Effector memory CD4-positive, alpha-beta T cell (primary cell): ENCODE results near the gene DBH.

Experiments
- DNase-seq, 3 donors: peaks; one replicate each; pipeline ENCODE4 v3.0.0-alpha.2; 2020
- H3K27ac ChIP-seq: 2 replicates; pipeline ENCODE4 v1.7.0; 2013; ENCODE audit warnings: mild to moderate bottlenecking, low read length, moderate library complexity; ENCODE audit not compliant: insufficient read depth, poor library complexity, severe bottlenecking
- H3K27me3 ChIP-seq: replicated peaks from 2 replicates; pipeline ENCODE4 v1.7.0; 2013; ENCODE audit warnings: mild to moderate bottlenecking, low read length; ENCODE audit not compliant: insufficient read depth, control insufficient read depth, poor library complexity, severe bottlenecking
- H3K36me3 ChIP-seq: 2 replicates; pipeline ENCODE4 v1.7.0; 2013; ENCODE audit warnings: mild to moderate bottlenecking, low read length, moderate library complexity; ENCODE audit not compliant: control insufficient read depth, insufficient read depth
- H3K4me1 ChIP-seq: 2 replicates; pipeline ENCODE4 v1.7.0; 2013; ENCODE audit warnings: low read length, mild to moderate bottlenecking; ENCODE audit not compliant: control insufficient read depth, insufficient read depth, poor library complexity, severe bottlenecking
- H3K4me3 ChIP-seq: 2 replicates; pipeline ENCODE4 v1.7.0; 2013; ENCODE audit warnings: low read length, low read depth, mild to moderate bottlenecking; ENCODE audit not compliant: insufficient read depth, poor library complexity, severe bottlenecking
- H3K9me3 ChIP-seq: 2 replicates; pipeline ENCODE4 v1.7.0; 2013; ENCODE audit warnings: mild to moderate bottlenecking, low read length, moderate library complexity; ENCODE audit not compliant: control insufficient read depth

The DBH gene

DNA sequence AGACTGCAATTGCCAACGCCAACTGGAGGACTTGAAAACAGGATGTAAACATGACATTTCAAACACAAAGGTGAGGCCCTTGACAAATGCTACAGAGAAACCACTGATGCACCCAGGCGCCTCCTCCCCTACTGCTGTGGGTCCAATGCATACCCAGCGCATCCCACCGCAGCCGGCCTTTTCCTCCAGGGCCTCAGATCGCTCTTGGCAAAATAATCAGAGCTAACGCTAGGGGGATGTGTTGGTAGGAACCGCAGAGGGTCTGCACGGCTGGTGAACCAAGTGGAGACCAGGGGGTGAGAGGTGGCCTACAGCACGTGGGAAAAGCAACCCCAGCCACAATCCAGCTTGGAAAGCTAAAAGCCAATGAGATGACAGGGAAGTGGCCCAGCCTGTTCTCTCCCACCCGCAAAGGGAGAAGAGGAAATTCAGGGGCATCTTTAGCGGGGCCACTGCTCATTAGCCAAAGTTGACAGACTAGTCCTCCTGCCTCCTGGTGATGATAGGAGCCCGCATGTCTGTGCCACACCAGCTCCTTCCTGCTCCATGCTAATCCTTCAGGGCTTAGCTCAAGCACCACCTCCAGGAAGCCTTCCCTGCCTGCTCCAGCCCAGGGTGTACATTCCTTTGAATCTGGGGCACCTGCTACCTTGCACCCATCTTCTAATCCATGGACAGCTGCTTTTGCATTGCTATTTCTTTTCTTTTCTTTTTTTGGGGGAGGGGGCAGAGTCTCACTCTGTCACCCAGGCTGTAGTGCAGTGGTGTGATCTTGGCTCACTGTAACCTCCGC lies 32.8 kb upstream of the DBH start:
- H3K36me3 ChIP-seq: no peaks in the 10 kb centered on the region
- H3K4me3 ChIP-seq: no peak overlapping the region
- H3K27me3 ChIP-seq: peaks cover 3% of the 10 kb centered on the region
- DNase-seq: no peak
- H3K9me3 ChIP-seq: no peaks in the 10 kb centered on the region
- no peak overlapping the region for H3K27ac ChIP-seq
- H3K4me1 ChIP-seq: no peaks in the 10 kb centered on the region

DNA sequence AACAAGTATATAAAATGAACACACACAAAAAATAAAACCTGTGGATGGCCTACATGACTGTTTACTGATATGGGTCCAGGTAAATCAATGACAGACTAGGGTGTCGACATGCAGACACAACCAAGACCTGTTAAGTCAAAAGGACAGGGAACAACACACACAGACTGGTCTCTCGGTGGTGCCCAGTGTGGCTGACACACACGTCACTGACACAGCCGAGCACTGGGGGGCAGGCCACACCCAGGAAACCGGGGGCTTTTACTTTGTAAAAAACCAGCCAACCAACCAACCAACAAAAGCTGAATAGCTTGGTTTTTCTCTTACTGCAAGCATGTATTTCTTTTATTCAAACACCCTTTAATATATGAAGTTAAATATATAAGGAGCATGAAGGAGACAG lies 31.9 kb upstream of the DBH start:
- no peak for DNase-seq
- no peak overlapping the region for H3K4me3 ChIP-seq
- no peaks in the 10 kb centered on the region for H3K4me1 ChIP-seq
- H3K27me3 ChIP-seq: peaks cover 3% of the 10 kb centered on the region
- H3K27ac ChIP-seq: no peak overlapping the region
- H3K9me3 ChIP-seq: no peaks in the 10 kb centered on the region
- H3K36me3 ChIP-seq: no peaks in the 10 kb centered on the region

DNA sequence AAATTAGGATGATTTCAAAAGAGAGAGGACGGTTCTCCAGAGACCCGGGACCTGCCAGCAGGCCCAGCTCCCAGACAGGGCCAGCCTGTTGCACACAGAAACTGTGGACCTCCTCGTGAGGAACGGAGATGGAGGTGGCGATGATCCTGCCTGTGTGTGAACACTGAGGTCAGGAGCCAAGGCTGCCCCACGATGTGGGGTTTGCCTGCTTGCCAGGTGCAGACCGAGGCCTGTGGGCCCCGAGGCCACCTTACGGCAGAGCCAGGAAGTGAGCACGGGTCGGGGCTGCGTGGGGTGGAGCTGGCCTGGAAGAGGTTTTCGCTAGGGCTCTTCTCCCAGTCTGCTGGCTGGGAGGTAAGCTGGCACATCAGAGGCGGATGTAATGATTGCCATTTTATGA lies 31.3 kb upstream of the DBH start:
- Histone ChIP-seq H3K4me1 (no peaks in the 10 kb centered on the region), H3K27me3 (peaks cover 8% of the 10 kb centered on the region), H3K36me3 (no peaks in the 10 kb centered on the region), H3K27ac (no peak overlapping the region), H3K4me3 (no peak overlapping the region), H3K9me3 (no peaks in the 10 kb centered on the region)
- DNase-seq: no peak

DNA sequence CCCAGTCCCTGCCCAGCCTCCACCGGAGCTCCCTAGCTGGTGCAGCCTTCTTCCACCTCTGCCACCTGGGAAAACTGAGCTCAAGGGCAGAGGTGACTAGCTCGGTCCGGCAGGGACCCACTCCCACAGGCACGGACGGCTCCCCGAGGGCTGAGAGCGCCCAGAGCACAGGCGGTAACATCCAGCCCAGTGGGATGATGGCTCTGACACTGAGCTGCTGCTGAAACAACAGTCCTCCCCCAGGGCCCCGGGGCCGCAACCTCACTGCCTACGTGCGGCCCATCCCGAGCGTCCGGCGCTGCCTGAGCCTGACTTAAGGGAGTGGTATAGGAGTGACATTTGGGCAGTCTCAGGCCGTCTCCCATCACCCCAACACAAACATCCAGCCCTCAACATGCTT lies 30.7 kb upstream of the DBH start:
- no peak for DNase-seq
- Histone ChIP-seq H3K9me3 (no peaks in the 10 kb centered on the region), H3K27me3 (peaks cover 9% of the 10 kb centered on the region), H3K36me3 (no peaks in the 10 kb centered on the region), H3K4me3 (no peak overlapping the region), H3K27ac (no peak overlapping the region), H3K4me1 (no peaks in the 10 kb centered on the region)

DNA sequence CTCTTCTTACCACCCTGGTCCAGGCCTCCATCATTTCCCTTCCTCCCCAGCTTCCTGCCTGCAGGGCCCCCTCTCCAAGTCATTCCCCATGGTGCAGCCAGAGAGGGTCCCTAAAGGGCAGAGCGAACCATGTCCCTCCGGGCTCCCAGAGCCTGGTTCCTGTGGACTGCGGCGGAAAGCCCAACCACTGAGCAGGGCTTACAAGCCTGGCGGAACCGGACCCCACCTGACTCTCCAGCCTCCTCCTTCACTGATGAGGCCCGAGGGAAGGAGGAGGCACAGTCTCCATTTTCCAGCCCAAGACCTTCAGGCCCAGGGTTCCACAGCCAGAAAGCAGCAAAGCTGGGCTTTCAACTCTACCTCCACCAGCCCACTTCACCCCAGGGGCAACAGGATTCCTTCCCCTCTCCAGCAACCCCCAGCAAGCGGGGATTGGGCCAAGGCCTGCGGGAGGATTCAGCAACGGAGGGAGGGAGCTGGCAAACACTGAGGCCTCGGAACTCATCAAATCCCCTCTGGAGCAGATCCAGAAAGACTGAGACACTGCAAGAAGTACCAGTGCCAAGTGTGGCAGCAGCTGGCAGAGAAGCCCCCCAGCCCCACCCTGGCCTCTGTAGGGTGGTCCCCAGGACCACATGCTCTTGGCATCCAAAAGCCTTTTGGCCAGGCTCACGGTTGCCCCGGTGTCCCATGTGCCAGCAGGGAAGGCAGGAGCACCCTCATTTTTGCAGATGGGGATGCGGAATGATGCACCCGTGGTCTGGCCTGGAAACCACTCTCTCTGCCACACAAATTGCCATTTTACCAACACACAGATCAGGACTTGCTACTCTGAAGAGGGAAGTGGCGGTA lies 30.1 kb upstream of the DBH start:
- Histone ChIP-seq H3K27ac (no peak overlapping the region), H3K27me3 (peaks cover 9% of the 10 kb centered on the region), H3K9me3 (no peaks in the 10 kb centered on the region), H3K4me3 (no peak overlapping the region), H3K36me3 (no peaks in the 10 kb centered on the region), H3K4me1 (no peaks in the 10 kb centered on the region)
- DNase-seq: no peak

DNA sequence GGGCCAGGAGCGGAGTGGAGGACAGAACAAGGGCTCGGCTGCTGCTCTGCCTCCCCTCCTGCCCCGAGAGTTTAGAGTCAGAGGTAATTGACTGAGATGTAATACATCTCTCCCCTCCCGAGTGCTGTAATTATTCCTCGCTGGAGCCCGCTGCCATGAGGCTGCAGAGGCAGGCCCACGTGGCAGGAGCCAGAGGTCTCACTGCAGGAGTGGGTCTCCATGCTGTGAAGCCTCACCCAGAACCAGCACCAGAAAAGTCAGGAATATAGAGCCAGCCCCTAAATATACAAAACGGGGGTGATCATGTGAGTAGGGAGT lies 29.5 kb upstream of the DBH start:
- H3K4me3 ChIP-seq: no peak overlapping the region
- H3K27ac ChIP-seq: no peak overlapping the region
- DNase-seq: no peak
- H3K36me3 ChIP-seq: no peaks in the 10 kb centered on the region
- no peaks in the 10 kb centered on the region for H3K9me3 ChIP-seq
- H3K4me1 ChIP-seq: no peaks in the 10 kb centered on the region
- H3K27me3 ChIP-seq: peaks cover 9% of the 10 kb centered on the region

DNA sequence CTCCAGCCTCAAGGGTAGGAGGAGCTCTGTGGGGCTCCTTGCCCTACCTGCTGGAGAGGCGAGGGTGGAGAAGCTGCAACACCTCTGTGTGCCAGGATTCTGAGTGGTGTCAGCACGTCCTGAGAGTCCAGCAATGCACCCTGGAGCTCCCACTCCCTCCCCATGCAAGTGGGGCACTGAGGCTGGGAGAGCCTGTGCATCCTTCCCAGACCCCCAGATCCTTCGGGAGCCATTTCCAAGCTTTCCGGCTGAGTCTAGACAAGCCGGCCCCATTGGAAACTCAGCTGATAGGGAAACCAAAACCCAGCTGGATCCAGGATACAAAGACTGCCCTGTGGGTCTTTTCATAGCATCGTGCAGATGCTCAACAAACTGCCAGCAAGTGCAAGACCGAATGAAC lies 28.8 kb upstream of the DBH start:
- H3K4me1 ChIP-seq: no peaks in the 10 kb centered on the region
- DNase-seq: no peak
- H3K27ac ChIP-seq: no peak overlapping the region
- peaks cover 9% of the 10 kb centered on the region for H3K27me3 ChIP-seq
- no peak overlapping the region for H3K4me3 ChIP-seq
- no peaks in the 10 kb centered on the region for H3K36me3 ChIP-seq
- no peaks in the 10 kb centered on the region for H3K9me3 ChIP-seq

DNA sequence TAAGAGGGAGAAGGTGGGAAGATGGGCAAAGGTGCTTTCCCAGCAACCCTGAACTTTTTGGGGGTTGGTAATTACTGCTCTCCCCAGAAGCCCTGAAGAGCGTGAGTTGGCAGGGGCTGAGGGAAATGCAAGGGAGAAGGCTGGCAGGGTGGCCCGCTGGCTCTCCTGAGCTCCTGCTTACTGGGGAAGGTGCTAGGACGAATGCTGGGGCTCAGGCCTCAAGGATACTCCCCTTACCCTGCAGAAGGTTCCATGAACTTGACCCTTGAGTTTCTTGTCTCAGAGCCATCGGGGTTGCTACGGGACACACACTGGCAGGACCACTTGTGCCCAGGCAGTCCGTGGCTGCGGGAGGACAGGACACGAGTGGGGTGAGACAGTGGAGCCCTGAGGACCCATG lies 28.2 kb upstream of the DBH start:
- Histone ChIP-seq H3K36me3 (no peaks in the 10 kb centered on the region), H3K27ac (no peak overlapping the region), H3K4me3 (no peak overlapping the region), H3K9me3 (no peaks in the 10 kb centered on the region), H3K4me1 (no peaks in the 10 kb centered on the region), H3K27me3 (peaks cover 9% of the 10 kb centered on the region)
- no peak for DNase-seq

DNA sequence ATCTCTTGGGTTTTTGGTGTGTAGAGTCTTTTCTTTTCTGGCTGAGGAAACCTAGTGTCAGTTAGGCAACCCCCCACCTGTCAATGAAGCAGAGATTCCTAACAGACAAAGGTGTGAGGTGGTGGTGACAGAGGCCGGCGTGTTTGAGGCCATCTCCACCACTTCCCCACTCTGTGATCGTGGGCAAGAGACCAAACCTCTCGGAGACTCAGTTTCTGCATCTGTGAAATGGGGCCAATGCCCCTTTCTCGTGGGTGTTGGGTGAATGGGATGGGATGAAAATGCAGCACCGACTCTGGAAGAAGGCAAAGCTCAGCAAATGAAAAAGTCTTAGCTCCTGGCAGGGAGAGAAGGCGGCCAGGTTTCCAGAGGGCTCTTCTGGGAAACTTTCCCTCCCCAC lies 27.8 kb upstream of the DBH start:
- peaks cover 9% of the 10 kb centered on the region for H3K27me3 ChIP-seq
- H3K4me1 ChIP-seq: no peaks in the 10 kb centered on the region
- H3K4me3 ChIP-seq: no peak overlapping the region
- H3K9me3 ChIP-seq: no peaks in the 10 kb centered on the region
- no peak for DNase-seq
- no peaks in the 10 kb centered on the region for H3K36me3 ChIP-seq
- H3K27ac ChIP-seq: no peak overlapping the region

DNA sequence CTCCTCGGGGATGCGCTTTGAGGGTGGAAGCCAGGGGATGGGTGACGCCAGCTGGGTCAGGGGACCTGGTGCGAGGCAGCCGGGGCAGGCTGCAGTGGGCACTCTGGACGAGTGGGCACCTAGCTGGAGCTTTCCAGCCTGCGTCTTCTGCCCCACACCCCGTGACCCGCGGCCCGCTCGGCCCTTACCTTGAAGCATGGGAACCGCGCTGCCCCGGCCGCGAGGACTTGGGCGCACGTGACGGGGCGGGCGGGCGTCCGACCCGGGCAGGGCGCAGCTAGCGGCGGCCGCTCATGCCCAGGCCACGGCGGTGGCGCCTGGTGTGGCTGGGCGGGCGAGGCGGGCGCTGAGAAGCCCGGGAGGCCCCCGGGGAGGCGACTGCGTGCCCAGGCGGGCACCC lies 27.3 kb upstream of the DBH start:
- H3K4me3 ChIP-seq: no peak overlapping the region
- peaks cover 9% of the 10 kb centered on the region for H3K27me3 ChIP-seq
- H3K36me3 ChIP-seq: no peaks in the 10 kb centered on the region
- no peaks in the 10 kb centered on the region for H3K4me1 ChIP-seq
- H3K9me3 ChIP-seq: no peaks in the 10 kb centered on the region
- no peak for DNase-seq
- H3K27ac ChIP-seq: no peak overlapping the region
